ENCODE data around the gene RFNG. TPM values are rescaled to one million over a fixed set of nuclear protein-coding genes. Genes with fewer than 3 reads are reported as not detected.

RFNG gene
- total and polyA plus RNA-seq, 2 of the 13 experiments (the other 11 are each of a cell fraction or from before 2014, with no cell fraction given), result 61.4 to 64.0 TPM

DNA sequence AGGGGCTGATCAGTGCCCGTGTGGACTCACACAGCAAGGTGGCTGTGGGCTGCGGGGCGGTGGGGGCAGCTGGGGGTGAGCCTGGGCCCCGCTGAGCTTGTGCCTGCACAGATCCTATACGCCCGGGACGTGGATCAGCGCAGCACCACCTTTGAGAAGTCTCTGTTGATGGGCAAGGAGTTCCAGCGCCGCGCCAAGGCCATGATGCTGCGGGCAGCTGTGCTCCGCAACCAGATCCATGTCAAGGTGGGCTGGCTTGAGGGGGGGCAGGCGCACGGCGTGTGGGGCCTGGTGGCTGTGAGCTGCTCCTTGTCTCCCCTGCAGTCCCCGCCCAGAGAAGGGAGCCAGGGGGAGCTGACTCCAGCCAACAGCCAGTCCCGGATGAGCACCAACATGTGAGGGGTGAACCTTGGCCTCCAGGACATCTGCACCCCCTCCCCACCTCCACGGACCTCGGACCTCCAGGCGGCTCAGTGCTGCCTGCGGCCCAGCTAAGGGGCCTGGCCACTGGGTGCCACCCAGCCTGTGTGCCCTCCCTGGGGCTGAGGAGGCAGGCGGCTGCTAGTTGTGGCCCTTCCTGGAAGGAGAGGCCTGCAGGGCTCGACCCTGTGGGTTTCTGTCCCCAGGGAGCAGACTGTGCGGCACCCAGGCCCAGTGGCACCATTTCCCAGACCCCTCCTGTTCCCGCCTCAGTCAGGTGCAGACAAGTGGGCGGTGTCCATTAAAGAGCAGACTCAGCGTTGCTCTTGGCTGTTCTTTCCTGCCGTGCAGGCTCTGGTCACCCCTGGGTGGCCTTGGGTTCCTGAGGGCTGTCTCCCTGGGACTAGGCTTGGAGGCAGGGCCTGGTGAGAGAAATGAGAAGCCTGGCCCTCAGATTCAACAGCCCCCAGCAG lies 5.4 kb upstream of the RFNG start (continued):
- TF ChIP-seq RARA (CRISPR knock-in tag; IDR thresholded peaks at IDR 0.05) (peak; percentile 51), ZFP36 (IDR thresholded peaks at IDR 0.05; ENCODE audit: borderline replicate concordance, low read depth, low read length, partially characterized antibody) (no peak), ETV5 (CRISPR knock-in tag; IDR thresholded peaks at IDR 0.05; ENCODE audit: borderline replicate concordance) (peak; percentile 68), CHD2 (IDR thresholded peaks at IDR 0.05; ENCODE audit: low read depth, low read length) (no peak), ZNF816 (CRISPR knock-in tag; IDR thresholded peaks at IDR 0.05; ENCODE audit: borderline replicate concordance) (no peak), ZNF879 (CRISPR knock-in tag; IDR thresholded peaks at IDR 0.05) (0 out of 2 replicates have a peak, but pooled peaks have one; percentile 4), ZZZ3 (CRISPR knock-in tag; IDR thresholded peaks at IDR 0.05; ENCODE audit: borderline replicate concordance) (peak; percentile 69; the same call in 1 of the 2 replicates), ZNF496 (CRISPR knock-in tag; IDR thresholded peaks at IDR 0.05; ENCODE audit: insufficient replicate concordance) (no peak), FOXO1 (CRISPR knock-in tag; IDR thresholded peaks at IDR 0.05) (peak; percentile 48; the same call in 1 of the 2 replicates), ATF7-NPFF (CRISPR knock-in tag; IDR thresholded peaks at IDR 0.05; ENCODE audit: low read depth) (no peak; the same call in 1 of the 2 replicates), PTBP1 (IDR thresholded peaks at IDR 0.05; ENCODE audit: low read depth, low read length, poor library complexity, severe bottlenecking) (no peak), SNAPC4 (CRISPR knock-in tag; IDR thresholded peaks at IDR 0.05) (peak; percentile 72; the same call in 1 of the 2 replicates), ZNF883 (CRISPR knock-in tag; IDR thresholded peaks at IDR 0.05; ENCODE audit: not compliant biosample characterization) (no peak), HIVEP1 (CRISPR knock-in tag; IDR thresholded peaks at IDR 0.05) (0 out of 2 replicates have a peak, but pooled peaks have one; percentile 49), ZNF431 (CRISPR knock-in tag; IDR thresholded peaks at IDR 0.05; ENCODE audit: borderline replicate concordance, low read depth) (0 out of 2 replicates have a peak, but pooled peaks have one; percentile 43), ZSCAN29 (CRISPR knock-in tag; conservative IDR thresholded peaks at IDR 0.05) (0 out of 2 replicates have a peak, but pooled peaks have one; percentile 73), GABPA (IDR thresholded peaks at IDR 0.05; ENCODE audit: low read depth, low read length) (no peak), GABPA (CRISPR knock-in tag; IDR thresholded peaks at IDR 0.05; ENCODE audit: low read depth) (peak; percentile 34; the same call in 1 of the 2 replicates), ZNF614 (CRISPR knock-in tag; IDR thresholded peaks at IDR 0.05; ENCODE audit: borderline replicate concordance) (0 out of 2 replicates have a peak, but pooled peaks have one; percentile 28), DNMT1 (CRISPR knock-in tag; IDR thresholded peaks at IDR 0.05) (no peak), MED8 (CRISPR knock-in tag; IDR thresholded peaks at IDR 0.05; ENCODE audit: insufficient replicate concordance) (peak; percentile 48), MBD4 (IDR thresholded peaks at IDR 0.05; ENCODE audit: borderline replicate concordance, low read length) (no peak), ZNF264 (CRISPR knock-in tag; IDR thresholded peaks at IDR 0.05) (no peak)
